SK-N-MC (cell line): ENCODE measurements around the gene CDH22.

Source experiments
- DNase-seq: peaks from one replicate; pipeline ENCODE4 v3.0.0-alpha.2; 2011; ENCODE audit warnings: low read depth, low spot score
- H3K27ac ChIP-seq: fragments of 200-600 bp; sonication (generic); 2 replicates; pipeline ENCODE4 v1.5.1; 2016; ENCODE audit warnings: mixed run types
- H3K36me3 ChIP-seq: fragments of 200-600 bp; sonication (generic); 2 replicates; pipeline ENCODE4 v1.6.1; 2017; ENCODE audit warnings: antibody characterized with exemption, low read length, mixed read lengths; ENCODE audit not compliant: insufficient read depth
- H3K4me3 ChIP-seq: fragments of 200-600 bp; sonication (generic); 2 replicates; pipeline ENCODE4 v1.5.1; 2016
- H3K9ac ChIP-seq: fragments of 200-600 bp; sonication (generic); 2 replicates; pipeline ENCODE4 v1.8.0; 2017; ENCODE audit warnings: mixed run types, mixed read lengths; ENCODE audit not compliant: insufficient read length
- H3K9me3 ChIP-seq: fragments of 200-600 bp; sonication (generic); 2 replicates; pipeline ENCODE4 v1.6.1; 2017; ENCODE audit warnings: low read depth, mild to moderate bottlenecking, antibody characterized with exemption, low read length, moderate library complexity, mixed read lengths
- EZH2 ChIP-seq: fragments of 200-600 bp; sonication (generic); IDR thresholded peaks from one replicate; pipeline ENCODE4 v1.6.1; 2017; ENCODE audit warnings: antibody characterized with exemption
- FOXP2 ChIP-seq: optimal IDR thresholded peaks from 2 replicates; pipeline ENCODE3; 2011; ENCODE audit warnings: mild to moderate bottlenecking, moderate library complexity; ENCODE audit not compliant: insufficient read depth; ENCODE audit errors: extremely low read length, control extremely low read depth
- POLR2AphosphoS5 ChIP-seq: IDR thresholded peaks from 2 replicates; pipeline ENCODE4 v1.6.1; 2012; ENCODE audit warnings: mild to moderate bottlenecking, low read depth, low read length, borderline replicate concordance

Gene CDH22

GRCh38 chr20:46255440-46256104 is 52.7 kb downstream of the CDH22 start:
- DNase-seq, result no peak
- TF ChIP-seq POLR2AphosphoS5 (no peak), FOXP2 (no peak), EZH2 (no peak)
- no peak overlapping the region for H3K9ac ChIP-seq
- no peak overlapping the region for H3K27ac ChIP-seq
- H3K4me3 ChIP-seq, result no peak overlapping the region
- H3K36me3 ChIP-seq, result no peaks in the 10 kb centered on the region
- H3K9me3 ChIP-seq, result no peaks in the 10 kb centered on the region

GRCh38 chr20:46253391-46253790 is 54.9 kb downstream of the CDH22 start:
- no peak for TF ChIP-seq EZH2
- TF ChIP-seq POLR2AphosphoS5, result no peak
- TF ChIP-seq FOXP2, result no peak
- Histone ChIP-seq H3K27ac (no peak overlapping the region), H3K9ac (no peak overlapping the region), H3K36me3 (no peaks in the 10 kb centered on the region), H3K4me3 (no peak overlapping the region), H3K9me3 (no peaks in the 10 kb centered on the region)
- DNase-seq, result no peak

GRCh38 chr20:46252352-46253091 is 55.8 kb downstream of the CDH22 start:
- no peaks in the 10 kb centered on the region for H3K36me3 ChIP-seq
- H3K27ac ChIP-seq, result no peak overlapping the region
- H3K9ac ChIP-seq, result no peak overlapping the region
- no peaks in the 10 kb centered on the region for H3K9me3 ChIP-seq
- no peak overlapping the region for H3K4me3 ChIP-seq
- no peak for TF ChIP-seq POLR2AphosphoS5
- TF ChIP-seq EZH2, result no peak
- TF ChIP-seq FOXP2, result no peak
- no peak for DNase-seq

GRCh38 chr20:46251211-46251673 is 57.1 kb downstream of the CDH22 start:
- Histone ChIP-seq H3K9me3 (no peaks in the 10 kb centered on the region), H3K9ac (no peak overlapping the region), H3K36me3 (no peaks in the 10 kb centered on the region), H3K4me3 (no peak overlapping the region), H3K27ac (no peak overlapping the region)
- TF ChIP-seq EZH2, result no peak
- no peak for TF ChIP-seq POLR2AphosphoS5
- no peak for TF ChIP-seq FOXP2
- DNase-seq, result no peak

GRCh38 chr20:46250772-46251171 is 57.5 kb downstream of the CDH22 start:
- H3K4me3 ChIP-seq, result no peak overlapping the region
- TF ChIP-seq FOXP2 (no peak), EZH2 (no peak), POLR2AphosphoS5 (no peak)
- no peak overlapping the region for H3K27ac ChIP-seq
- DNase-seq, result no peak
- no peak overlapping the region for H3K9ac ChIP-seq
- no peaks in the 10 kb centered on the region for H3K36me3 ChIP-seq
- no peaks in the 10 kb centered on the region for H3K9me3 ChIP-seq

GRCh38 chr20:46249671-46250070 is 58.6 kb downstream of the CDH22 start:
- H3K36me3 ChIP-seq, result no peaks in the 10 kb centered on the region
- no peak overlapping the region for H3K4me3 ChIP-seq
- H3K9me3 ChIP-seq, result no peaks in the 10 kb centered on the region
- no peak for DNase-seq
- no peak overlapping the region for H3K27ac ChIP-seq
- no peak for TF ChIP-seq EZH2
- no peak for TF ChIP-seq POLR2AphosphoS5
- no peak for TF ChIP-seq FOXP2
- H3K9ac ChIP-seq, result no peak overlapping the region

GRCh38 chr20:46246559-46246958 is 61.7 kb downstream of the CDH22 start:
- no peaks in the 10 kb centered on the region for H3K36me3 ChIP-seq
- TF ChIP-seq FOXP2, result no peak
- no peak for TF ChIP-seq EZH2
- no peak for TF ChIP-seq POLR2AphosphoS5
- no peak overlapping the region for H3K9ac ChIP-seq
- no peak overlapping the region for H3K4me3 ChIP-seq
- no peak overlapping the region for H3K27ac ChIP-seq
- DNase-seq, result no peak
- H3K9me3 ChIP-seq, result no peaks in the 10 kb centered on the region

GRCh38 chr20:46243707-46244628 is 64.3 kb downstream of the CDH22 start:
- TF ChIP-seq POLR2AphosphoS5 (no peak), FOXP2 (no peak), EZH2 (no peak)
- H3K36me3 ChIP-seq, result no peaks in the 10 kb centered on the region
- no peak overlapping the region for H3K4me3 ChIP-seq
- H3K27ac ChIP-seq, result no peak overlapping the region
- no peak for DNase-seq
- no peaks in the 10 kb centered on the region for H3K9me3 ChIP-seq
- no peak overlapping the region for H3K9ac ChIP-seq
